Tongue (tissue), 2 donors: ENCODE data around the gene ATP4A. TPM values are rescaled to one million over a fixed set of nuclear protein-coding genes. Genes with fewer than 3 reads are reported as not detected.
A peak's percentile ranks its signal among the peaks of the same experiment; 100 is the strongest.

ENCODE experiments used
- DNase-seq: peaks from one replicate; pipeline ENCODE4 v3.0.0-alpha.2; 2015
- total RNA-seq: library from RNA; depleted of rRNA; stranded (reverse); fragments of >200 nt; gene quantifications from one replicate; pipeline ENCODE4 v1.2.3, GENCODE V29; 2014

The ATP4A gene
- total RNA-seq, 1 donor from 2014 or later, result not detected

- DNase-seq, result no peak
These were observed 39.1 kb downstream of the ATP4A start for GRCh38 chr19:35524181-35524837.

- DNase-seq, result no peak
These were observed 40.6 kb downstream of the ATP4A start for GRCh38 chr19:35522745-35523327.

GRCh38 chr19:35521124-35521743 lies 42.2 kb downstream of the ATP4A start:
- no peak for DNase-seq

- DNase-seq, result no peak
These were observed 44.2 kb downstream of the ATP4A start for GRCh38 chr19:35519291-35519690.

- no peak for DNase-seq
These were observed 45.1 kb downstream of the ATP4A start for GRCh38 chr19:35518313-35518712.

- no peak for DNase-seq
These were observed 46.1 kb downstream of the ATP4A start for GRCh38 chr19:35517342-35517741.

GRCh38 chr19:35516310-35516709 lies 47.1 kb downstream of the ATP4A start:
- DNase-seq, result no peak

- no peak for DNase-seq
These were observed 49.1 kb downstream of the ATP4A start for GRCh38 chr19:35514282-35514809.

GRCh38 chr19:35513628-35514281 lies 49.7 kb downstream of the ATP4A start, which contains the start of gene DMKN:
DMKN (minus strand) TSS chr19:35513649; CDS start chr19:35513475, 174 bp downstream.
- DNase-seq, result no peak

- DNase-seq, result peak; percentile 77
These were observed 50.4 kb downstream of the ATP4A start for GRCh38 chr19:35512831-35513627.

- DNase-seq, result no peak
These were observed 52.1 kb downstream of the ATP4A start for GRCh38 chr19:35511337-35511736.

- DNase-seq, result no peak
These were observed 52.9 kb downstream of the ATP4A start for GRCh38 chr19:35510626-35510964.

- peak; percentile 83 for DNase-seq
These were observed 53.4 kb downstream of the ATP4A start for GRCh38 chr19:35509861-35510625.

- peak; percentile 30 for DNase-seq
These were observed 54.3 kb downstream of the ATP4A start for GRCh38 chr19:35509018-35509652.

GRCh38 chr19:35508129-35508528 lies 55.3 kb downstream of the ATP4A start:
- DNase-seq, result no peak

- no peak for DNase-seq
These were observed 55.9 kb downstream of the ATP4A start for GRCh38 chr19:35507561-35507960.

GRCh38 chr19:35506011-35506410 lies 57.4 kb downstream of the ATP4A start:
- no peak for DNase-seq

- no peak for DNase-seq
These were observed 60.7 kb downstream of the ATP4A start for GRCh38 chr19:35502751-35503150.

GRCh38 chr19:35501684-35502083 lies 61.8 kb downstream of the ATP4A start:
- DNase-seq, result no peak

GRCh38 chr19:35500611-35501010 lies 62.8 kb downstream of the ATP4A start:
- no peak for DNase-seq
